Heart left ventricle (tissue), 16 donors: Measurements from ENCODE around the gene ACAP2. TPM values are rescaled to one million over a fixed set of nuclear protein-coding genes. Genes with fewer than 3 reads are reported as not detected.

Experiments used
- ATAC-seq, 4 donors: fragments of 200-7000 bp; cut with Tn5 transposase; one replicate each; pipeline ENCODE4 v1.9.1; 2020 to 2022; ENCODE audit warnings: moderate library complexity in 4 of 4, mild to moderate bottlenecking in 3 of 4, moderate number of reproducible peaks in 1 of 4
- DNase-seq, 5 donors: peaks; one replicate each; pipeline ENCODE4 v3.0.0-alpha.2; 2020
- H3K27ac ChIP-seq, 12 donors: fragments of 200-600 bp; sonication (generic) in 4 of 12; one replicate each; pipeline versions ENCODE4 v1.5.0 to v1.8.0; 2016 to 2022; ENCODE audit warnings: mild to moderate bottlenecking in 2 of 12
- H3K27me3 ChIP-seq, 9 donors: fragments of 200-600 bp; sonication (generic) in 2 of 9; one replicate each; pipeline versions ENCODE4 v1.5.1 to v1.8.0; 2016 to 2022; ENCODE audit warnings: mild to moderate bottlenecking in 3 of 9
- H3K36me3 ChIP-seq, 9 donors: fragments of 200-600 bp; sonication (generic) in 2 of 9; one replicate each; pipeline versions ENCODE4 v1.5.0 to v1.8.0; 2018 to 2022; ENCODE audit warnings: mild to moderate bottlenecking in 2 of 9
- H3K4me1 ChIP-seq, 12 donors: fragments of 200-600 bp; sonication (generic) in 4 of 12; one replicate each; pipeline versions ENCODE4 v1.5.0 to v1.8.0; 2016 to 2022; ENCODE audit warnings: mild to moderate bottlenecking in 3 of 12
- H3K4me3 ChIP-seq, 12 donors: fragments of 200-600 bp; sonication (generic) in 4 of 12; one replicate each; pipeline versions ENCODE4 v1.5.0 to v1.8.0; 2017 to 2022; ENCODE audit warnings: mild to moderate bottlenecking in 9 of 12, moderate library complexity in 4 of 12
- H3K9me3 ChIP-seq, 12 donors: fragments of 200-600 bp; sonication (generic) in 4 of 12; one replicate each; pipeline versions ENCODE4 v1.5.0 to v1.8.0; 2016 to 2022; ENCODE audit warnings: mild to moderate bottlenecking in 1 of 12
- CTCF ChIP-seq, 12 donors: fragments of 200-600 bp; sonication (generic) in 4 of 12; IDR thresholded peaks; one replicate each; pipeline versions ENCODE4 v1.5.0 to v1.8.0; 2018 to 2022; ENCODE audit warnings: antibody characterized with exemption in 12 of 12, mild to moderate bottlenecking in 5 of 12
- POLR2A ChIP-seq, 2 donors: fragments of 450-650 bp; IDR thresholded peaks; one replicate each; pipeline ENCODE4 v1.6.1; 2017; ENCODE audit warnings: antibody characterized with exemption in 2 of 2, mild to moderate bottlenecking in 2 of 2, moderate library complexity in 2 of 2
- WGBS, 4 donors: extraction: QIAGEN DNeasy Blood & Tissue Kit in 2 of 4; methylation state at CpG; one replicate each; pipeline versions ENCODE4 v1.1.5 to v1.1.7; 2013 to 2018; 5-methylcytosine and 5-hydroxymethylcytosine counted together
- intact Hi-C, 10 donors: fragments of 100-400 bp; cut with DNase I; formaldehyde crosslinking; loops; one replicate each; pipeline versions ENCODE4 v1.11.1 to v1.14.2; 2022
- polyA plus RNA-seq, 2 donors: library from polyadenylated mRNA; stranded (reverse); fragments of 200-250 nt; gene quantifications; one replicate each; pipeline ENCODE4 v1.2.3, GENCODE V29; 2013
- total RNA-seq, 9 donors: library from RNA; depleted of rRNA in 2 of 9; stranded (reverse); fragments of >200 nt in 2 of 9; fragmentation: NEBNext Ultra II Directional in 3 of 9; extraction: Animal tissue kit (Norgen Biotek cat#: 25700) in 3 of 9; gene quantifications; one replicate each; pipeline versions ENCODE4 v1.1.0 to v1.2.4, GENCODE V29; 2016 to 2023
- donor health status: ischemic (EF 13 %, LVEDD 7.1; RV severe dilation, severe dysfunction).
- donor health status: healthy with polysubstance abuse.
- donor health status: DM: no; HTN: yes; CAD: no.
- donor health status: DM: no; HTN: no; CAD: no.
- donor health status: ischemic (EF 25% LVEDD 6.9; RV normal size, moderate dysfunction).
- donor health status: ischemic (EF 25% LVEDD 5.7; RV mildly dilated, moderate dysfunction).
- donor health status: healthy.
- donor health status: DM: yes; HTN: yes; CAD: no.
- donor health status: ischemic (EF 35%, LVEDD 5.7; RV mildly dilated, moderate dysfunction).
- donor health status: nonischemic (EF 11% LVEDD 7.7; RV severe dilation, severe dysfunction).
- donor health status: DM: yes; HTN: yes; CAD: no.
- donor health status: PGD.
- donor health status: ischemic (EF 29% LVEDD 5.4; RV normal size, mild dysfunction).
- donor health status: nonischemic (EF 23%, LVEDD 6.1; RV moderate dilation, normal function).

The ACAP2 gene
- total and polyA plus RNA-seq, 11 donors: 4.4 to 39.2 (median 15.4) TPM

DNA sequence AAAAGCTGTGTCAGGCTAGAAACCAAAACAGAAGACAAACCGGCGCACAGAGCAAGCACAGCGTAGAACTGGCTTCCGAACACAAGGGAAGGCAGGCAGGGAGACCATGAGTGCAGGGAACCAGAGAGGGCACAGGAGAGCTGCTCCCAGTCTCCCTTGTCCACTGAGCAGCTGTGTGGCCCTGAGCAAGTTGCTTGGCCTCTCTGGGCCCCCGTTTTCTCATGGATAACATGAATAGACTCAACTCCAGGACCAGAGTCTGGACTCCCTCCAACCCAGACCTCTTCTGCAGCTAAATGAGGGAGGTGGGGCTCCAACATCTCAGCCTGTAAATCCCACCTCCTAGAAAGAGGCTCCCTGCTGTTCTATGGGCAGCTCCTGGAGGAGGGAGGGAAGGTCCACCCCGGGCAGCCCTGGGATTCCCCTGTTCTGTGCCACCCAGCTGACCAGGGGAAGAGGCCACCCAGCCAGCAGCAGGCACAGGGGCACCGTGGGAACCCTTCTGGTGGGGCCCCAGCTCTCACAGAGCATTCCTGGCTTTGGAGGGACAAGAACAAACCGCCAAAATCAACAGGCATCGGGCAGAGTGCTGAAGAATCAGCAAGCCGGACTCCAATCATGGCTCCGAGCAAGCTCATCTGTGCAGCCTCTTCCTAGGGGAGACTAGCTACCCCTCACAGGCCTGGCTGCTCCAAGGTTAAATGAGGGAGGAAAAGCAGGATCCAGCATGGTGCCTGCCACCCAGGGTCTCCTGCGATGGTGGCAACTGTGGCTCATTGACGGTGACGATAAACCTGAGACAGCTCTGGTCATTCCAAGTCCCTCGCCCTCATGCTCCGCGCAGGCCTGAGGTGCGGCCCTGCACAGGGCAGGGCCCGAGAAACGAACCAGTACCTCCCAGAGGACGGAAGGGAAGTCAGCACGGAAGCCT lies 187.0 kb downstream of the ACAP2 start:
- Histone ChIP-seq H3K36me3 (no peaks in the 10 kb centered on the region), H3K4me1 (peaks cover 0 to 31% (median 22%) of the 10 kb centered on the region in 12 donors), H3K9me3 (no peaks in the 10 kb centered on the region), H3K4me3 (no peak overlapping the region), H3K27me3 (no peaks in the 10 kb centered on the region), H3K27ac (peak overlapping the region in 1 of 12 donors; percentile 19)
- intact Hi-C loops: loop anchor here in 9 of 10 donors (5.0 to 10.0 kb wide), 12 partner anchors 71 to 574 kb away; no protein-coding TSS in a partner anchor
- TF ChIP-seq POLR2A (IDR thresholded peaks at IDR 0.05) (no peak), CTCF (IDR thresholded peaks at IDR 0.05) (no peak)
- DNase-seq (no peak), ATAC-seq (no peak)
- WGBS, 4 donors: 88 to 94% (median 91%) methylated on average over 19 to 22 of the region's 22 CpGs

DNA sequence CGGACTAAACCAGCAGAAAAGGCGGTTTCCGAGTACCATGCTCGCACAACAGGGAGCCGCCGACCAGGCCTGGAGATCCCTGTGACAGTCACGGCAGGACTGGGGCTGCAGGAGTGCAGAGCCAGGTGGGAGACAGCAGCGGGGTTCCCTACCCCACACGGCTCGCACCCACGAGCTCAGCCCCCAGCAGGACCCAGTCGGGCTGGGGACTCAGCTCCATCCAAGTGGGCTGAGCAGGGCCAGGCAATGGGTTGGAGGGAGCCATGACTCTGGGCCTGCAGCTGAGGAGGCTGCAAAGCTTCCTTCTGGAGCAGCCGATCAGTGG lies 187.7 kb downstream of the ACAP2 start:
- intact Hi-C loops: loop anchor here in 9 of 10 donors (5.0 to 10.0 kb wide), 12 partner anchors 70 to 573 kb away; no protein-coding TSS in a partner anchor
- WGBS, 4 donors: 92 to 96% (median 95%) methylated on average over 9 to 13 of the region's 13 CpGs
- no peaks in the 10 kb centered on the region for H3K36me3 ChIP-seq
- no peaks in the 10 kb centered on the region for H3K27me3 ChIP-seq
- DNase-seq (no peak), ATAC-seq (no peak)
- no peak for TF ChIP-seq CTCF (IDR thresholded peaks at IDR 0.05)
- no peak for TF ChIP-seq POLR2A (IDR thresholded peaks at IDR 0.05)
- no peaks in the 10 kb centered on the region for H3K9me3 ChIP-seq
- H3K4me3 ChIP-seq: no peak overlapping the region
- peaks cover 0 to 28% (median 16%) of the 10 kb centered on the region in 12 donors for H3K4me1 ChIP-seq
- H3K27ac ChIP-seq: peak overlapping the region in 1 of 12 donors; percentile 19

- no peak for DNase-seq
- H3K4me1 ChIP-seq: peaks cover 0 to 27% (median 15%) of the 10 kb centered on the region in 12 donors
- H3K9me3 ChIP-seq: no peaks in the 10 kb centered on the region
- 93 to 97% (median 97%) methylated on average over 15 to 16 of the region's 16 CpGs for WGBS, 4 donors
- H3K36me3 ChIP-seq: no peaks in the 10 kb centered on the region
- ATAC-seq: no peak
- no peak overlapping the region for H3K4me3 ChIP-seq
- TF ChIP-seq POLR2A (IDR thresholded peaks at IDR 0.05): no peak
- no peak for TF ChIP-seq CTCF (IDR thresholded peaks at IDR 0.05)
- H3K27me3 ChIP-seq: no peaks in the 10 kb centered on the region
- peak overlapping the region in 1 of 12 donors; percentile 75 for H3K27ac ChIP-seq
- intact Hi-C loops: loop anchor here (5.0 to 10.0 kb wide), 13 partner anchors 70 to 572 kb away; no protein-coding TSS in a partner anchor
These were observed 188.2 kb downstream of the ACAP2 start for GRCh38 chr3:195254454-195255175.
